ENCODE results near the gene NRF1.

NRF1 gene

GRCh38 chr7:129688503-129689222 lies 77.1 kb downstream of the NRF1 start:
- DNase-seq: no peak

GRCh38 chr7:129689995-129690581 lies 78.6 kb downstream of the NRF1 start:
- DNase-seq: no peak

GRCh38 chr7:129690701-129691100 lies 79.2 kb downstream of the NRF1 start:
- DNase-seq: no peak

DNA sequence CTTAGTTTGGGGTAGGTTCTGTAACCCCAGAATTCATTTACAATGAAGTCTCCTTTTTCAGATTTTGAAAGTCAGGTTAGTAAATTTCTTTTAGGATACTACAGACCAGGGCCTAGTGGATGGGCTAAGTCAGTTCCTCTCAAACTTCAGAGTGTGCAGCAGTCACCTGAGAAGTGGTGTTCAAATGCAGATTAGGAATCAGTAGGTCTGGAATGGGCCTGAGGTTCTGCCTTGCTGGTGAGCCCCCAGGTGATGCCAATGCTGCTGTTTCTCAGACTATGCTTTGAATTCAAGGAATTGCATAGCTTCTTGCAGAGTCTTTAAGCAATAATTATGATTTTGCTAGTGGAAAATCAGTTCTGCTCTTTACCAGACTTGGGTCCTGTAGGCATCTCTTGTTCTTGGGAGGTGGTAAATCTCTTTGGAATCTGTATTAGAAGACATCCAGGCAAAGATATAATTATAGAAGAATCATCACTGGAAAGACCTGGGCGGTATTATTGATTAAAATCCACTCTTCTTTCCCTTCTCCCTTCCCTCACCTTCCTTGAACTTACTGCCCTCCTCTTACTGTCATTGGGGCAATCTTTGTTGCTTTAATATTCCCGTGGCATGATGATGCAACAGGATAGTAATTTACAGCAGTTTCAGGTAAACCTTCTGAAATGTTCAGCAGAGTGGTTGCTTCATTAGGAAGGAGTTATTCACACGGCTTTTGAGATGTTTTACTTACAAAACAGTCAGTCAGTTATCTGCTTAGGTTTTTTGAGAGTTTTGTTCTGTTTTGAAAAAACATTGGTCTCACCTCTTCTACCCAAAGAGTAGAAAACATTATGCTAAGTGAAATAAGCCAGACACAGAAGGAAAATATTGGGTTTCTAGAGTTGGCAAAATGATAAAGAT lies 87.2 kb downstream of the NRF1 start:
- DNase-seq: no peak

DNA sequence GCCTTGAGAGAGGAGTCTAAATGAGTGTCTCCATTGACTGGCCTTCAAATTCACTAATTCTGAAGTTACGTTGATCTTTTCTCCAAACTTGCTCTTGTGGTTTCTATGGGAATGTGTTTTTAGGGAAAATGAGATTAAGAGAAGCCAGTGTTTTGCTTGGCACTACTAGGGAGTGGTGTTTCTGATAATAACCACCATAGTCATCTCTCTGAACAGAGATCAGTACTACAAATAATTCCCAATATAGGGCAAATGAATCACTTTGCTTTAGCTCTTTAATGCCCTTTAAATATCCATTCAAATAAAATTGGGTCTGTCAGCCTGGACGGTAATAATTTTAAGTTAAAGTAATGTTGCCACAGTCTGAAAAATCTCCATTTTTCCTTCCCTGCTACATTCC lies 90.8 kb downstream of the NRF1 start:
- no peak for DNase-seq

- DNase-seq: no peak
Measured at GRCh38 chr7:129702761-129703338, 91.3 kb downstream of the NRF1 start.

- DNase-seq: no peak
Measured at GRCh38 chr7:129703751-129704150, 92.2 kb downstream of the NRF1 start.

DNA sequence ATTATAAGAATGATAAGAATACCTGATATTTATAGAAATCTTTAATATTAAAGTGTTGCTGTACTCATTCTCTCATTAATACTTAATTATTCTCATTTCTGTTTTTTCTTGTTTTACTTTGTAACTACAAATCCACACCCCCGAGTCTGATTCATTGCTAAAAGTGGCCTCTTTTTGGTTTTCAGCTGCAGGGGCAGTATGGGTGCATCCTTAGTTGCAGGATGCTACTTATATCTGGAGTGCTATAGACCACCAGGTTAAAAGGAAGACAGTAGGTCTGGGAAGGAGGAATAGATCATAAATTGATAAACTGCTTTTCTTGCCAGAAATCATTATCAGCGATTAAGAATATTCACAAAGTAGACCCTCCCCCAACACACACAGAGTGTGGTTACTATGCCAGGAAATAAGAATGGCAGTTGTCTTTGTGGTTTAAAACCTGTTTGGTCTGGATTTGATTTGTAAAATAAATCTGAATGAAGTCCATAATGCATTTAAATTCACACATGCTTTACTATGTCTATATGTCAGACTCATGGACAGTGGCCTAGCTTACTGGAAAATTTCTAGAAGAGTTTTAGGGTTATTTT lies 96.5 kb downstream of the NRF1 start:
- no peak for DNase-seq

DNA sequence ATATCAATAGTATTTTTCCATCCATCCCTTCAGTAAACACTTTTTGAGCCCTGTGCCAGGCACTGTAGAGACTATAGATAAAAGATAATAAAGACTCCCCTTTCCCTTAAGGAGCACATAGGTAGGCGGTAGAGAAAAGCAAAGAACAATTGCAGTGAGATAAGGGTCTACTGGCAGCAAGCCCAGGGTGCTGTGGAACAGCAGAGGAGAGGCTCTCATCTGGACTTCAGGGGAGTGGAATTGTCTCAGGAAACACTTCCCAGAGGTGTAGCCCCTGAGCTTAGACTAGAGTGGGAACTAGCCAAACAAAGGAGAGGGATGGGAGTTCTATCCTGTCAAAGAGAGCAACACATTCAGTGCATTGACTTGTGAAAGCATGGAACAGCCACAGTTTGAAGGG lies 102.0 kb downstream of the NRF1 start:
- peak; percentile 40 for DNase-seq

DNA sequence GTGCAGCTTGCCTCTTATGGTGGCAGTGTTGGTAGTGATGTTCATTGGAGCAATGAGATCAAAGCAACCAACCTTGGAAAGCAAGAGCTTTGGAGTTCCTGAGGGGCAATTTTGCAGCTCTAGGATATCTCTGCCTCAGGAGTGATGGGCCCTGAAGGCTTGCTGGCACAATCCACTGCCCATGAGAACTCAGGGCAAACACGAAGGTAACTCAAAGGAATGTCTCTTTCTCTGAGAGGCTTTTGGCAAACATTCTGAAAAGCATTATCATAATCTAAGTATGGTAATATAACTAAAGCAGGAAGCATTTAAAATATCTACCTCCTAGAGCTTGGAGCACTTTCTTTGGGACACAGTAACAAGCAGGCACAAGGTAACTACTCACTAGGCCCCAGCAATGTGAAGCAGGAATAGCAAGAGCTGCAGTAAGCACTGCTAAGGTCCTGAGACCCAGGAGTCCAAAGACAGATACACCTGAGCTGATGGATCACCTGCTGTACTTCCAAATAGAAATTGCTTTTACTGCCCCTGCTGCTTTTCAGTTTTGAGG lies 103.1 kb downstream of the NRF1 start:
- DNase-seq: no peak

GRCh38 chr7:129719980-129720732 lies 108.6 kb downstream of the NRF1 start:
- DNase-seq: no peak

DNA sequence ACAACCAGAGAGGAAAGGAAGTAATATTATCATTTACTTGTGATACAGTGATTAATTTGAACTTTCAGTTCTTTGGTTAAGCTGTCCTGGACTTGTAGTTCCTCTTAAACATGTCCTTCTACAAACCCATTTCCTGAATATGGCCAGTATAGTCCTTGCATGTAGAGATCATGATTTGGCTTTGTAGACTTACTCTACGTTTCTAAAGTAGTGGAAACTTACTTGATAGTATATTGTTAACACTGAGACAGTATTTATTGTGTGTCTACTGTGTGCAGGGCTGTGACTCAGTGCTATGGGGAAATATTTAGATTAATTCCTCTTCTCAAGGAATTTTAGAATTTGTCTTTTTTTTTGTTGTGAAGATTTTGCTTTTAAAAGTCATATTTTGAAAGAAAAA lies 109.5 kb downstream of the NRF1 start:
- no peak for DNase-seq

GRCh38 chr7:129723679-129724078 lies 112.2 kb downstream of the NRF1 start:
- no peak for DNase-seq

DNA sequence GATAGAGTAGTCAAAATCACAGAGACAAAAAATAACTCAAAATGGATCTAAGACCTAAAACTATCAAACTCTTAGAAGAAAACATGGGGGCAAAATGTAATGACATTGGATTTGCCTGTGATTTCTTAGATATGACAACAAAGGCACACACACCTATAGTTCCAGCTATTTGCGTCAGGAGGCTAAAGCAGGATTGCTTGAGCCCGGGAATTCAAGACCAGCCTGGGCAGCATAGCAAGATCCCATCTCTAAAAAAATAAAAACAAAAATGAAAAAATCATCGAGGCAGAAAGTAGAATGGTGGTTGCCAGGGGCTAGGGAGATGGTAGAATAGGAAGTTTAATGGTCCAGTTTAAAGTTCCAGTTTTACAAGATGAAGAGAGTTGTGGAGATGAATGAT lies 113.3 kb downstream of the NRF1 start:
- no peak for DNase-seq

GRCh38 chr7:129728875-129729467 lies 117.5 kb downstream of the NRF1 start:
- no peak for DNase-seq

- no peak for DNase-seq
Measured at GRCh38 chr7:129729511-129729910, 118.0 kb downstream of the NRF1 start.

DNA sequence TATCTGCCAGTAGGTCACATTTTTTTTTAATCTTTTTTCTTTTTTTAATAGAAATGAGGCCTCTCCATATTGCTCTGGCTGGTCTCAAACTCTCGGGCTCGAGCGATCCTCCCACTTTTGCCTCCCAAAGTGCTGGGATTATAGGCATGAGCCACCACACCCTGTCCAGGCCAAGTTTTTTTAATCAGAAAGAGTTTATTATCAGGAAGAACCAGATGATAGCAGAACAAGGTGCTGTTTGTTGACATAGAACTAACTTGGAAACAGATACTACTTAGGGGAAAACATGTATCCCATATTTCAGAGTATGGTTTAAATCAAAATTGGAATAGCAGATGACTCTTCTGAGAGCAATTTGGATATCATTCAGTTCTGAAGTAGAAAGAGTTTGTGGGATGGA lies 118.6 kb downstream of the NRF1 start:
- no peak for DNase-seq

DNA sequence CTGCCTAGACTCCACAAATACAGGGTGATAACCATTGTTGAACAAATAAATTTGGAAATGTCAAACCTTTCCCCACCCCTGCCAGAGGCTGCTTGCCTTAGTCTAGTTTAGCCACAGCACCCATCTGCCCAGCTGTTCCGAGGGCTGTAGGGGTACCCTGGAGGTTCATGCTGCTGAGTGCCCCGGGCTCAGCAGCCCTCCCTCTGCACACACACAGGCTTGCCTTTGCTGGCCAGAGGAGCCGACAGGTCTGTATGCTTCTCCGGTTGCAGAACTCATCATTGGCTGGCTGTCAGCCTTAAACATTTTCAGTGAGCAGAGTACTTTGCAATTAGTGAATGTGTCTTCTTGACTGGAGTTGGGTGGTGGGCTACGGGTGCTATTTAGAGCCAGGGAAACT lies 122.9 kb downstream of the NRF1 start:
- DNase-seq: no peak

GRCh38 chr7:129739427-129739826 lies 127.9 kb downstream of the NRF1 start:
- no peak for DNase-seq

DNA sequence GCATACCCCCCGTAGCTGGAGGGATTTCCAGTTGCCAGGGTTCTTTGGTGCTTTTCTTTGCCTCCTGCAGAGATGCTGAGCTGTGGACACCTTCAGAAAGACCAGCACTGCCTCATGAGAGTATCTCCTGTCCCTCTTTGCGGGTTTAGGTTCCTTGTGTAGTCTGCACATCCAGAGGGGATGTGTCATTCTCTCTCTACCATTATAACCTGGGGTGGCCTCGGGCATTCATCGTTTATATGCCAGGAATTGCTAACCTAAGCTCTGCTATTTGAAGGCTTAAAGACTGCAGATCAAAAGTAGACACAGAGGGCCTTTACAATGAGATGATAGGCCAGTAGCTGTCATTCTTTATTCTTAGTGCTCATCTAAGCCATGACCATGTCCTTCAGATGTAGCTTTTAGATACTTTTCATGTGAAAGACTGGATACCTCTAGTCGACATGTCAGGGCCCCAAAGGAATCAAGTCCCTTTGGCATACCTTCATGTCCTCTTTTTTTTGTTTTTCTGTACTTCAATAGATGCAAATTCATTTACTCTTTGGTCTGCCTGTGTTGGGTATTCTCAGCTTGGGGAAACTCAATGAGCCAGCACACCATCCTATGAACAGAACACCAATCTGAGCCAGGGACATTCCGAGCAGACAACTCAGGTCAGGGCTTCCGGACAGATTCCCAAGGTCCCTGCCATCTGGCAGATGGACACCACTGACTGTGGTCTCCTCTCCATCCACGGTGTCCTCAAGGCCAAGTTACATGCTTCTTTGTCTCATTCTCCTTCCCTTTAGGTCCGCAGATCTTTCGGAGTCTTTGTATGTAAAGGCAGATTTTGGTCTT lies 129.3 kb downstream of the NRF1 start:
- DNase-seq: no peak

- peak; percentile 97 for DNase-seq
Measured at GRCh38 chr7:129741743-129742213, 130.3 kb downstream of the NRF1 start.

Measured in NCI-H1092 (cell line).